Fibroblast of lung (primary cell): Measurements from ENCODE around the gene SART3.

ENCODE experiments used
- EZH2 ChIP-seq: IDR thresholded peaks from 2 replicates; pipeline ENCODE4 v1.5.1; 2012; ENCODE audit warnings: low read length, control low read depth, mild to moderate bottlenecking; ENCODE audit errors: missing control alignments
- TF ChIP-seq, protein P1 (sequence below), 2 donors: IDR thresholded peaks in 1 of 2; conservative IDR thresholded peaks in 1 of 2; 1 replicate in 1 of 2; 2 replicates in 1 of 2; pipeline ENCODE4 v1.5.1; 2011 to 2012; ENCODE audit warnings: low read length in 2 of 2, control low read depth in 1 of 2, inconsistent platforms in 1 of 2, low read depth in 1 of 2, mild to moderate bottlenecking in 1 of 2

DNA sequence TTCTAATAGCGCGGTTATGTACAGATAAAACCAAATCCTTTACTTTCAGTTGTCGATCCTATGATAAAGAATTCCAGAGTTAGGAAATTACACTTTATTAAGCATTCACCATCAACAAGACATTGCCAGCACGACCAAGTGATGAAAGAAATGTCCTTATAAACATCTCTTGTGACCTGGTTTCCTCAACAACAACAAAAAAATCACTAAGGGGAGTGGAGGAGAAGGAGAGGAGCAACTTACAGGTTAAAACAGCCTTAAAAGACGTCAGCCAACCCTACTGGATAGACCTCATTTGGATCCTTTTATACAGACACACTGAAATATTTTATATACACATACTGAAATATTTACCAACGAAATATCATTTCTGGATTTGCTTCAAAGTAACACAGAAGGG, 22.8 kb downstream of the SART3 start:
- TF ChIP-seq, protein P1, sequence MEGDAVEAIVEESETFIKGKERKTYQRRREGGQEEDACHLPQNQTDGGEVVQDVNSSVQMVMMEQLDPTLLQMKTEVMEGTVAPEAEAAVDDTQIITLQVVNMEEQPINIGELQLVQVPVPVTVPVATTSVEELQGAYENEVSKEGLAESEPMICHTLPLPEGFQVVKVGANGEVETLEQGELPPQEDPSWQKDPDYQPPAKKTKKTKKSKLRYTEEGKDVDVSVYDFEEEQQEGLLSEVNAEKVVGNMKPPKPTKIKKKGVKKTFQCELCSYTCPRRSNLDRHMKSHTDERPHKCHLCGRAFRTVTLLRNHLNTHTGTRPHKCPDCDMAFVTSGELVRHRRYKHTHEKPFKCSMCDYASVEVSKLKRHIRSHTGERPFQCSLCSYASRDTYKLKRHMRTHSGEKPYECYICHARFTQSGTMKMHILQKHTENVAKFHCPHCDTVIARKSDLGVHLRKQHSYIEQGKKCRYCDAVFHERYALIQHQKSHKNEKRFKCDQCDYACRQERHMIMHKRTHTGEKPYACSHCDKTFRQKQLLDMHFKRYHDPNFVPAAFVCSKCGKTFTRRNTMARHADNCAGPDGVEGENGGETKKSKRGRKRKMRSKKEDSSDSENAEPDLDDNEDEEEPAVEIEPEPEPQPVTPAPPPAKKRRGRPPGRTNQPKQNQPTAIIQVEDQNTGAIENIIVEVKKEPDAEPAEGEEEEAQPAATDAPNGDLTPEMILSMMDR (conservative IDR thresholded peaks at IDR 0.05 in 1 of 2, IDR thresholded peaks at IDR 0.05 in 1 of 2; ENCODE audit: low read depth in 1 of 2, low read length in 2 of 2) = no peak
- no peak for TF ChIP-seq EZH2
